ENCODE results near the gene PLXNA4.

The PLXNA4 gene

GRCh38 chr7:132254455-132254854 lies 321.8 kb downstream of the PLXNA4 start:
- DNase-seq: no peak

GRCh38 chr7:132252793-132253100 lies 323.5 kb downstream of the PLXNA4 start:
- no peak for DNase-seq

DNA sequence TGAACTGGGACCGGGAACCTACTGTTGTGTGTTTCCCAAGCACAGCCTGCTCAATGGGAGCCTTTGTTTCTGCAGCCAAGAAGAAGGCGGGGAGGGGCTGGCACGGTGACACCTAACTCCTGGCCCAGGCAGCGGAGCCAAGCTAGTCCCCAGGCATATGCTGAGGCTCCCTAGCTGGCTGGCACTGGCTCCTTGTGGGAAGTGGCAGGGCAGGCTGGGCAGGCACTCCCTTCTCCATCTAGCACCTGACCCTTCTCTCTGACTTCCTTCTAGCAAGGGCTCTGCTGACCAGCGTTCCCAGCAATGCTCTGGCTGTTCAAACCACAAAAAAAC lies 325.0 kb downstream of the PLXNA4 start:
- no peak for DNase-seq

GRCh38 chr7:132250480-132251326 lies 325.6 kb downstream of the PLXNA4 start:
- DNase-seq: no peak

DNA sequence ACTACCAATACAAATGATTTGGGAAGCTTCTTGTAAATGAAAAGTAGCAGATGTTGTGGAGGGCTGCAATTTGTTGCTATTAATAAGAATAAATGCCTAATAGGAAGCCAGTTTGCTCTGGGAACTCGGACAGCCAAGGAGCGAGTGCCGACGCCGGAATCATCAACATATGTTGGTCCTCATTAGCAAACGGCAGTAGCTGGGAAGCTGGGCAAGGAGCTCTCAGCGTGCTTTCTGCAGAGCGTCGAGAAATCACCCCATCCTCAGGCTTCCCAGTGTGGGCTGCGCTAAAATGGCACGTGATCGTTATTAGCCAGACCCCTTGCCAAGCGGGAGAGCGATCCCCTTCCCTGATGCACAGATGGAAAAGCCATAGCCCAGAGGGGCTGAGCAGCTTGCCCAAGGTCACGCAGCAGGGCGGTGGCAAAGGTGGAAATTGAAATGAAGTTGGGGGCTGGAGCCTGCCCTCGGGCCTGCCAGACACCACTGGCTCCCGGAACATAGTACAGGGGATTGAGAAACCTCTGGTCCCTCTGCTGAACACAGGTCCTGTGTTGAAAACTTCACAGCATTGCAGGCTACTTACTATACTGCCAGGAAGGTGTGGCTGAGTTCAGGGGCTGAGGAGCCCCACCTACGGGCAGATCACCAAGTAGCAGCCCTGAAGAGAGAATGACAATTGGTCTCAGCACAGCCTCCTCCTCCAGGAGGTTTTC lies 326.9 kb downstream of the PLXNA4 start:
- no peak for DNase-seq

GRCh38 chr7:132248841-132249240 lies 327.4 kb downstream of the PLXNA4 start:
- DNase-seq: no peak

DNA sequence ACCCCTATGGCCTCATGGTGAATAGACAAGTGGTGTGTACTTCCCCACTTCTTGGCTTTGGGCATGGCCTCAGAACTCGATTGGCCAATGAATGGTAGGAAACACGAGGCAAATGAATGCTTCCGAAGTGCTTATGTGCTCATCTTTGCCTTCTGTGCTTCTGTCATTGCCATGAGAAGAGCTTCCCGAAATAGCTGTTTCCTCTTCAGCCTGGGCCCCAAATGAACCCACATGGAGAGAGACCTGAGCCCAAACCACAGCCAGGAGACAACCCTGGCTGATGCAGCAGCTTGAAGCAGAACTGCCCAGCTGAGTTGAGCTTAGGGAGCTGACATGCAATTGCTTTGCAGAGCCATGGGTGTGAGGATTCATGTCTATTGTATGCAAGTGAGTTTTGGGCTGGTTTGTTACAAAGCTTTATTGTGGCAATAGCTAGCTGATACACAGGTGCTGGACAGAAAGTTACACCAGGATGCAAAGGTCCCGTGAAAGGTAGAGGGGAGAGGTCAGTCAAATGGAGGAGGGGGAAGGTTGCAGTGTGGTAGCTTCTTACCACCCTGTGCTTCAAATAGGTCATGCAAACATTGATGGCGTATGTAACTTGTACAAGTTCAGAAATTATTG lies 328.2 kb downstream of the PLXNA4 start:
- DNase-seq: no peak

DNA sequence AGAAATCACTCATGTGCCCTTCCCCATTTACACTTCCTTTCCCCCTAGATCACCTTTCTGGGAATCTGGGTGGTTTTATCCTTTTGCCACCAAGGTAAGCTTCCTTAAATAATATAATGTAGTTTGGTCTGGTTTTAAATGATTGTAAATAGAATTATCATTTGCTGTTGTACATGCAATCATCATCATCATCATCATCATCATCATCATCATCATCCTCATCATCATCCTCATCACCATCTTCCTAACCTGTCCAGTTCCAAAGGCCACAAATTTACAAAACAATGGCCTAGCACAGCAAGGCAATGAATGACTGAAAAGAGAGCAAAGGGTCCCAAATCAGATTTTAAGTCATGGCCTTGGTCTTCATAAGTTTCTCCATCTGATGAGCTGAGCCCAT lies 329.7 kb downstream of the PLXNA4 start:
- no peak for DNase-seq

DNA sequence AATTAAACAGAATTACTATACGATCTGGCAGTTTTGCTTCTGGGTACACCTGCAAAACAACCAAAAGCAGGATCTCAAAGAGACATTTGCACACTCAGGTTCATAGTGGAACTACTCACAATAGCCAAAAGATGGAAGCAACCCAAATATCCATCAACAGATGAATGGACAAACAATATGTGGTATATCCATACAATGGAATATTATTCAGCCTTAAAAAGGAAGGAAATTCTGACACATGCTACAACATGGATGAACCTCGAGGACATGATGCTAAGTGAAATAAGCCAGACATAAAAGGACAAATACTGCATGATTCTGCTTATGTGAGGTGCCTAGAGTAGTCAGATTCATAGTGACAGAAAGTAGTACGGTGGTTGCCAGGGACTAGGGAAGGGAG lies 330.7 kb downstream of the PLXNA4 start:
- DNase-seq: no peak

- DNase-seq: no peak
Measured at GRCh38 chr7:132244903-132245480, 331.3 kb downstream of the PLXNA4 start.

DNA sequence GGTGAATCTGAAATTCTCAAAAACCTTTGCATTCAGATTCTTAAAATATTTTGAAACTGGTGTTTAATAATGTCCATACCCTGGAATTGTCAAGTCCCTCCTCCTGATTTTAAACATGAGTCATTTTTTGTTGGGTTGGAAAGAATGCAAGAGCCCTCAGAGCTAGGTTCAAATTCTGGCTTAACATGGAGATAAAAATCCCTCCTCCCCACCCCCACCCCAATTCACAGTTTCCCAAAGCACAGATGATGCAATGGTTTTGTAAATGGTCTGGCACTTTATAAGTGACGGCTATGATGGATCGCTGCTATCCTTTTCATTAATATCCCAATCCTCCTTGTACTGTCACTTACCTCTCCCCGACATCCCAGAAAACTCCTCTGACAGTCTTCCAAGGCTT lies 332.8 kb downstream of the PLXNA4 start:
- no peak for DNase-seq

GRCh38 chr7:132243051-132243450 lies 333.2 kb downstream of the PLXNA4 start:
- no peak for DNase-seq

- no peak for DNase-seq
Measured at GRCh38 chr7:132242192-132242812, 334.0 kb downstream of the PLXNA4 start.

DNA sequence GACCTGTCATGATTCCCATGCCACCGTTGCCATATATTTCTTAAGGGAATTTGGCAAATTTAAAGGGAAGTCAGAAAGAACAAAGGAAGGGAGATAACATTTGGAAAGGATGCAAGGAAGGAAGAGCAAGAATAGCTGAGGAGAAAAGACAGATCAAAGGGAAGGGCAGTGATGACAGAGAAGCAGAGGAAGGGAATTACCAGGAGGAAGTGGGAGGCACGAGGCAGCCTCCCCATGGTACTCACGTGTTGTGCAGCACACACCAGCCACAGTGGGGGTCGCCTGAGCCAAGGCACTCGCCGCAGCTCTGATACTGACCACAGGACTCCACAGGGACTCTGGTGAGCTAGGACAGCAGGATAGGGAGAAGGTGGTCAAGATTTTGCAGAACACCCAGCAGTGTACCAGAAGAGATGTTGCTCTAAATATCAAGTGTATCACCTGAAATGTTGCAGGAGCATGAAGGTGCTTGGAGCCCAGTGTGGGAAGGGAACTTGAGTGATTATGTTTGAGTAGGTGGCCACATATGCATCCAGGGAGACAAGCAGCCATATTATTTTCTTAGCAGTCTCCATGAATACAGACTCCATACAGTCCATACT lies 335.3 kb downstream of the PLXNA4 start:
- DNase-seq: no peak

DNA sequence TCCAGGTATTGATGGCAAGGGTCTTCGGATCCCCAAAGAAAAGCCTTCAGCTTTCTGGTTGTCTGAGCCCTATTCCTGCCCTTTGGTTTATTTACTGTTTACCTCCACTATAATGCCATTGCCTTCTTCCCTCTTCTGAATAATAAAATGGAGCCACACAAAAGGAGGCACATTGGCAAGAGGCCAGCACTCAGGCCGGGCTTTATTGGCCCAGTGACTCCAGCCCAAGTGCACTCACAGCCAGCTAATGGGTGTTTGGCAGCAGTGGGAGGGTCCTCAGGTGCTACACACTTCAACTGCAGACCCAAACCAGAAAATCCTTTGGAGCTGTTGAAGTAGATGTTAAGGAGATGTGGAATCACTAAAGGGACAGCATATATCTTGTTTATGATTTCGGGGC lies 336.0 kb downstream of the PLXNA4 start:
- no peak for DNase-seq

DNA sequence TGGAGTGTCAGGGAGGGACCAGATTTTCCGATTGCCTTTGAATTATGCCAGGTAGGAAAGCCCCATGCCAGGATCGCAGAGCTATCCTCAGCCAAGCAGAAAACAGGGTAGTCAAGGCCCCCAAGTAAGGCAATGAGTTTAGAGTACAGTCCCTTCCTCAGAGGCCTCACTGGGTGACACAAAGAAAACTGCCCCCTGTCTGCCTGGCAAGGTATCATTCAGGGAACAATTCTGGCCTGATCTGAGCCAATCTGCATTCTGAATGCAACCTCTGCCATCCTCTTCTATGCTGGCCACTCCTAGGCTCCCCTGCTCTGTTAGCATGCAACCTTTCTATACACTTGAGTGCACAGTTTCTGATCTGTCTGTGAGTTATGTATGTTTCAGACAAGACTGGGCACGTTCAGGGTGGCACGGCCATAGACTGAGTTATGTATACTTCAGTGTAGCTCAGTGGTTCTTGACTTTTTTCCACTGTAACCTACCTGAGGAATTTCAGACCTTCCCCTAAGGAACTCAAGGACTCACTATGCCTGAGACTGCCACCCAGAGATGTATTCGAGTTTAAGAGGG lies 336.8 kb downstream of the PLXNA4 start:
- DNase-seq: no peak

GRCh38 chr7:132234711-132235110 lies 341.6 kb downstream of the PLXNA4 start:
- no peak for DNase-seq

- DNase-seq: no peak
Measured at GRCh38 chr7:132232406-132232805, 343.9 kb downstream of the PLXNA4 start.

- DNase-seq: no peak
Measured at GRCh38 chr7:132230462-132230861, 345.8 kb downstream of the PLXNA4 start.

GRCh38 chr7:132228240-132228639 lies 348.0 kb downstream of the PLXNA4 start:
- DNase-seq: no peak

DNA sequence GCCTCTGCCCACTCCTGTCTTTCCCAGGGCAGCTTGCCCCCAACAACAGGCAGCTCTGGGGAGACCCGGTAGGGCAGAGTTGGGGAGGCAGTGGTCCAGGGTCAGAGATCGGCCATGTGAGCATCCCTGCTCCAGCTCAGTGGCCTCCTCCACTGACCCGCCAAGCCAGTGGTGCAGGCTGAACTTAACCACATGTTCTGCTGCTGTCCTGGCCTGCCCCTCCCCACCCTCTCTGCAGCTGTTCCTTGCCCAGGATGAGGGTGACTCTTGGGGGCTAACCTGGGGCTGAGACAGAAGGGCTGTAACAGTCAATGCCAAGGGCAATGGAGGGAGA lies 349.3 kb downstream of the PLXNA4 start:
- DNase-seq: no peak

- no peak for DNase-seq
Measured at GRCh38 chr7:132226046-132226956, 350.0 kb downstream of the PLXNA4 start.
